Smooth muscle cell (in vitro differentiated cells): Measurements from ENCODE around the gene NRXN3. TPM values are rescaled to one million over a fixed set of nuclear protein-coding genes. Genes with fewer than 3 reads are reported as not detected.

Experiments used
- DNase-seq: peaks from one replicate; lab custom pipeline; 2025; ENCODE audit not compliant: unreplicated experiment; lab: John Stamatoyannopoulos, UW
- H2AFZ ChIP-seq: fragments of 200-600 bp; sonication (generic); 2 replicates; pipeline ENCODE4 v1.6.0; 2016; ENCODE audit warnings: antibody characterized with exemption, low read depth, mild to moderate bottlenecking
- H3F3A ChIP-seq: fragments of 200-600 bp; sonication (generic); 2 replicates; pipeline ENCODE4 v1.6.0; 2017; ENCODE audit warnings: antibody characterized with exemption, low read depth
- H3K27ac ChIP-seq: fragments of 200-600 bp; sonication (generic); 2 replicates; pipeline ENCODE4 v1.5.1; 2016; ENCODE audit warnings: low read depth, mild to moderate bottlenecking
- H3K27me3 ChIP-seq: fragments of 200-600 bp; sonication (generic); 2 replicates; pipeline ENCODE4 v1.6.1; 2016; ENCODE audit warnings: low read depth, mild to moderate bottlenecking
- H3K36me3 ChIP-seq: fragments of 200-600 bp; sonication (generic); 2 replicates; pipeline ENCODE4 v1.5.1; 2016; ENCODE audit warnings: low read depth
- H3K4me1 ChIP-seq: fragments of 200-600 bp; sonication (generic); 2 replicates; pipeline ENCODE4 v1.5.1; 2016; ENCODE audit warnings: low read depth
- H3K4me2 ChIP-seq: fragments of 200-600 bp; sonication (generic); 2 replicates; pipeline ENCODE4 v1.6.0; 2016; ENCODE audit warnings: mild to moderate bottlenecking
- H3K4me3 ChIP-seq: fragments of 200-600 bp; sonication (generic); 2 replicates; pipeline ENCODE4 v1.5.1; 2016; ENCODE audit warnings: mild to moderate bottlenecking
- H3K79me2 ChIP-seq: fragments of 200-600 bp; sonication (generic); 2 replicates; pipeline ENCODE4 v1.6.0; 2016; ENCODE audit warnings: low read depth, mild to moderate bottlenecking
- H3K9ac ChIP-seq: fragments of 200-600 bp; sonication (generic); 2 replicates; pipeline ENCODE4 v1.6.0; 2016; ENCODE audit warnings: low read depth
- H3K9me3 ChIP-seq: fragments of 200-600 bp; sonication (generic); replicated peaks from 2 replicates; pipeline ENCODE4 v1.5.1; 2016; ENCODE audit warnings: low read depth
- H4K20me1 ChIP-seq: fragments of 200-600 bp; sonication (generic); 2 replicates; pipeline ENCODE4 v1.6.0; 2016; ENCODE audit warnings: low read depth
- WGBS: methylation state at CpG from one replicate; pipeline ENCODE4 v1.1.7; 2016; ENCODE audit warnings: low lambda C conversion rate; 5-methylcytosine and 5-hydroxymethylcytosine counted together
- polyA plus RNA-seq: library from polyadenylated mRNA; unstranded; fragments of >200 nt; fragmentation: Nextera tagmentation; extraction: Ambion mirVana; gene quantifications from 2 replicates; pipeline ENCODE4 v1.2.1, GENCODE V29; 2016
- total RNA-seq: library from RNA; depleted of rRNA; stranded (reverse); fragments of >200 nt; gene quantifications from 2 replicates; pipeline ENCODE4 v1.2.3, GENCODE V29; 2014
- TF ChIP-seq, protein P1 (sequence below): fragments of 200-600 bp; sonication (generic); IDR thresholded peaks from 2 replicates; pipeline ENCODE4 v1.5.1; 2017; ENCODE audit warnings: borderline replicate concordance, mild to moderate bottlenecking, antibody characterized with exemption; ENCODE audit not compliant: insufficient read depth, poor library complexity, severe bottlenecking

Gene NRXN3
- total and polyA plus RNA-seq, 2 experiments from 2014 or later, result 1.2 to 7.0 TPM

DNA sequence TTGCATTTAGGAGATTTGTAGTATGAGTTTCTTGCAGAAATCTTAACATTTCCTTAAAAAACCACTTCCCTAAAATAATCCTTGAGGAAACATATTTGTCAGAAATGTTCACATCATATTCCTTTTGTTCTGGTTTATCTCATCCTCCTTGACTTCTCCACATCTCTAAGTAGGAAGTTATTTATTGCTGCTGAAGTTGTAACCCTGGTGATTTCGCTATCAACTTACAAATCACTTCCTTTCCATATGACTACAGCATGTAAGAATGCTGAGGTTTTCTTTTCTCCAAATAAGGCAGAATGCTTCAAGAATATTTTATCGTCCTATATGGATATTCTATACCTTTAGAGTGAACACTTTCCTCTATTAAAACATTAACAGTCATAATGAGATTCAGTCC is 751.7 kb downstream of the NRXN3 start:
- no peak overlapping the region for H3K4me3 ChIP-seq
- no peaks in the 10 kb centered on the region for H4K20me1 ChIP-seq
- no peaks in the 10 kb centered on the region for H3F3A ChIP-seq
- no peaks in the 10 kb centered on the region for H3K9me3 ChIP-seq
- no peaks in the 10 kb centered on the region for H3K27me3 ChIP-seq
- 44% methylated on average over 2 of the region's 2 CpGs for WGBS
- peak overlapping the region; percentile 37 for H2AFZ ChIP-seq
- no peaks in the 10 kb centered on the region for H3K79me2 ChIP-seq
- H3K27ac ChIP-seq, result peak overlapping the region; percentile 57
- TF ChIP-seq, protein P1, sequence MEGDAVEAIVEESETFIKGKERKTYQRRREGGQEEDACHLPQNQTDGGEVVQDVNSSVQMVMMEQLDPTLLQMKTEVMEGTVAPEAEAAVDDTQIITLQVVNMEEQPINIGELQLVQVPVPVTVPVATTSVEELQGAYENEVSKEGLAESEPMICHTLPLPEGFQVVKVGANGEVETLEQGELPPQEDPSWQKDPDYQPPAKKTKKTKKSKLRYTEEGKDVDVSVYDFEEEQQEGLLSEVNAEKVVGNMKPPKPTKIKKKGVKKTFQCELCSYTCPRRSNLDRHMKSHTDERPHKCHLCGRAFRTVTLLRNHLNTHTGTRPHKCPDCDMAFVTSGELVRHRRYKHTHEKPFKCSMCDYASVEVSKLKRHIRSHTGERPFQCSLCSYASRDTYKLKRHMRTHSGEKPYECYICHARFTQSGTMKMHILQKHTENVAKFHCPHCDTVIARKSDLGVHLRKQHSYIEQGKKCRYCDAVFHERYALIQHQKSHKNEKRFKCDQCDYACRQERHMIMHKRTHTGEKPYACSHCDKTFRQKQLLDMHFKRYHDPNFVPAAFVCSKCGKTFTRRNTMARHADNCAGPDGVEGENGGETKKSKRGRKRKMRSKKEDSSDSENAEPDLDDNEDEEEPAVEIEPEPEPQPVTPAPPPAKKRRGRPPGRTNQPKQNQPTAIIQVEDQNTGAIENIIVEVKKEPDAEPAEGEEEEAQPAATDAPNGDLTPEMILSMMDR, result no peak
- H3K4me2 ChIP-seq, result peak overlapping the region; percentile 6
- H3K9ac ChIP-seq, result no peak overlapping the region
- no peak for DNase-seq
- H3K4me1 ChIP-seq, result no peaks in the 10 kb centered on the region
- H3K36me3 ChIP-seq, result no peaks in the 10 kb centered on the region

DNA sequence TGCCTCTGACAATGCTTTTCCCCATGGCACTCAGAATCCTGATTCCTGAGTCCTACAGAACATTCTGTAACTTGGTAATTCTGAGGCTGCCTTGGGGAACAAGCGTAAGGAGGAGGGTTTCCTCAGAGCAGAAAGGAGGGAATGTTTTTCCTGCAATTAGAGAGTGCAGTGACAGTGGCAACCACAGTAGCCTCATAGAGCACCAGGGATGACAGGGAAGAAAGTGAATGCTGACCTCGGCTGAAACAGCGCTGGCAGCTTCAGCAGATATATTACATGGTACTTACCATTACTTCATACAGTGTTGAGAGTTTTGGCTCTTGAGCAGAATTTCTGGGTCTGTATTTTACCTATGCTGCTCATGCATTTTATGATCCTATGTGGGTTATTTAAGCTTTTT is 757.1 kb downstream of the NRXN3 start:
- WGBS, result 83% methylated on average over 3 of the region's 3 CpGs
- Histone ChIP-seq H3K4me2 (no peak overlapping the region), H3K27me3 (no peaks in the 10 kb centered on the region), H3K4me1 (no peaks in the 10 kb centered on the region), H3K27ac (no peak overlapping the region), H4K20me1 (no peaks in the 10 kb centered on the region), H3K9me3 (no peaks in the 10 kb centered on the region), H3K79me2 (no peaks in the 10 kb centered on the region), H2AFZ (no peak overlapping the region), H3F3A (no peaks in the 10 kb centered on the region), H3K4me3 (no peak overlapping the region), H3K9ac (no peak overlapping the region), H3K36me3 (no peaks in the 10 kb centered on the region)
- no peak for DNase-seq
- TF ChIP-seq, protein P1, result no peak

DNA sequence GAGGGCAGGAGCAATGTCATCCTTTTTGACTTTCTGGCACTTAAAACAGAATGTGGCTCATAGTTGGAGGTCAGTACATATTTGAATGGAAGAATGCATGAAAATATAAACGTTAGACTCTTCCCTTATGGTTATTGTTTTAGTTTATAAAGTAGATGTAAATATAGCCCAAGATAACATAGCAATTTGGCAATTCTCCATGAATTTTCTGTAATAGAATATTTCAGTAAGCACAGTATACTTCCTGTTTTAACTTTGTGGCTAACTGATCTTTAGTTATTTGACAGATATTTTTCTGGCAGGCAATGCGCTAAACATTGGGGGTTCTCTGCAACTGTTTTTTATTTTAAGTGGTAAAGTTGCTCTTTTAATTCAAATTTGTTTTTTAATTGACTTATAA is 763.0 kb downstream of the NRXN3 start:
- Histone ChIP-seq H3K9ac (no peak overlapping the region), H3F3A (no peaks in the 10 kb centered on the region), H3K27ac (no peak overlapping the region), H3K4me2 (no peak overlapping the region), H3K36me3 (no peaks in the 10 kb centered on the region), H3K27me3 (no peaks in the 10 kb centered on the region), H3K4me3 (no peak overlapping the region), H4K20me1 (no peaks in the 10 kb centered on the region), H2AFZ (no peak overlapping the region), H3K9me3 (no peaks in the 10 kb centered on the region), H3K4me1 (no peaks in the 10 kb centered on the region), H3K79me2 (no peaks in the 10 kb centered on the region)
- WGBS, result 54% methylated on average over 2 of the region's 2 CpGs
- TF ChIP-seq, protein P1, result no peak
- no peak for DNase-seq

DNA sequence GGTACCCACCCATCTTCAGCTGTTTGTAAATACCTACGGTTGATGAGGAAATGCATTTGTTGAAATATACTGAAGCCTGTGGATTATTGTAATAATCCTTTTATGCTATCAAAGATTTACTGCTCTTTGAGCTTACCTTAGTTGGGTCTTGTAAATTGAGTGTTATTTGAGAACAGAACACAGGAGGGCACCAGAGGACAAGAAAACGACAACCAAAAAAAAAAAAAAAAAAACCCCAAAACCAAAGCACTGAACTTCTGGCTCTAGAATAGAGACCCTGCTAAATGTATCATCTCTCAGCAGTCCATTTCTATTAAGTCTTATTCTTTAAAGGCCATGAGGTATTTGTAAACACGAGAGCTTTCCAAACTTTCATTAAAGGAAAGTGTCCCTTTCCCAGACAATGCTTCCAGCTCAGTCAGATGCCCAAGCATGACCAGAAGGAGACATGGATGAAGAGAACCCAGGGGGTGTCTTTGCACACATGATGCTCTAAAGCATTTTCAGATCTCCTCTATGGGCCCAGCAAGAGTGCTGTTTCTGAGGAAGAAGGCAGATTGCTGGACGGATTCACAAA is 763.9 kb downstream of the NRXN3 start:
- Histone ChIP-seq H2AFZ (no peak overlapping the region), H4K20me1 (no peaks in the 10 kb centered on the region), H3K36me3 (no peaks in the 10 kb centered on the region), H3K9ac (no peak overlapping the region), H3K4me1 (no peaks in the 10 kb centered on the region), H3K9me3 (no peaks in the 10 kb centered on the region), H3K4me2 (no peak overlapping the region), H3K79me2 (no peaks in the 10 kb centered on the region), H3K4me3 (no peak overlapping the region), H3F3A (no peaks in the 10 kb centered on the region), H3K27me3 (no peaks in the 10 kb centered on the region), H3K27ac (no peak overlapping the region)
- TF ChIP-seq, protein P1, result peak; percentile 63
- 22% methylated on average over 4 of the region's 4 CpGs for WGBS
- no peak for DNase-seq
